Parathyroid adenoma (tissue), 2 donors: ENCODE measurements around the gene RPL32.

Experiments
- H2AFZ ChIP-seq: fragments of 300-600 bp; sonication (generic); one replicate; pipeline ENCODE4 v1.7.0; 2017; ENCODE audit warnings: antibody characterized with exemption, mild to moderate bottlenecking
- H3K27ac ChIP-seq: fragments of 300-600 bp; sonication (generic); one replicate; pipeline ENCODE4 v1.7.0; 2017
- H3K27me3 ChIP-seq: fragments of 300-600 bp; sonication (generic); one replicate; pipeline ENCODE4 v1.7.0; 2017; ENCODE audit warnings: low read length; ENCODE audit not compliant: control insufficient read depth, insufficient read depth
- H3K36me3 ChIP-seq: fragments of 300-600 bp; sonication (generic); one replicate; pipeline ENCODE4 v1.7.0; 2017; ENCODE audit warnings: low read length; ENCODE audit not compliant: control insufficient read depth, insufficient read depth
- H3K4me1 ChIP-seq: fragments of 300-600 bp; sonication (generic); one replicate; pipeline ENCODE4 v1.7.0; 2017; ENCODE audit warnings: control low read depth
- H3K4me2 ChIP-seq: fragments of 300-600 bp; sonication (generic); one replicate; pipeline ENCODE4 v1.7.0; 2017; ENCODE audit warnings: low read length
- H3K4me3 ChIP-seq: fragments of 300-600 bp; sonication (generic); one replicate; pipeline ENCODE4 v1.7.0; 2017; ENCODE audit warnings: low read depth, low read length
- H3K79me2 ChIP-seq: fragments of 300-600 bp; sonication (generic); one replicate; pipeline ENCODE4 v1.7.0; 2017; ENCODE audit warnings: control low read depth
- H3K9ac ChIP-seq: fragments of 300-600 bp; sonication (generic); one replicate; pipeline ENCODE4 v1.7.0; 2017; ENCODE audit warnings: mild to moderate bottlenecking
- H3K9me3 ChIP-seq: fragments of 300-600 bp; sonication (generic); one replicate; pipeline ENCODE4 v1.7.0; 2017; ENCODE audit warnings: low read length; ENCODE audit not compliant: control insufficient read depth
- TF ChIP-seq, protein P1 (sequence below): fragments of 300-600 bp; sonication (generic); IDR thresholded peaks from one replicate; pipeline ENCODE4 v1.7.0; 2017; ENCODE audit warnings: antibody characterized with exemption, mild to moderate bottlenecking
- donor health status: primary hyperparathyroidism.

Gene RPL32

DNA sequence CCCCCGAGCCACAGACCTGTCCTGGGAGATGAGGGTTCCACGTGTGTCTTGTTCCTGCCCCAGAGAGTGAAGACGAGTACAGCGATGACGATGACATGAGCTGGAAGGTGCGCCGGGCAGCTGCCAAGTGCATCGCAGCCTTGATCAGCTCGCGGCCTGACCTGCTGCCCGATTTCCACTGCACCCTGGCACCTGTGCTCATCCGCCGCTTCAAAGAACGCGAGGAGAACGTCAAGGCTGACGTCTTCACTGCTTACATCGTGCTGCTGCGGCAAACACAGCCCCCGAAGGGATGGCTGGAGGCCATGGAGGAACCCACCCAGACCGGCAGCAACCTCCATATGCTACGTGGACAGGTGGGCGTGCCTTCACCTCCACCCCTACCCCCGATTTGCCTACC lies 26.3 kb downstream of the RPL32 start:
- H3K79me2 ChIP-seq: no peaks in the 10 kb centered on the region
- H3K9me3 ChIP-seq: no peaks in the 10 kb centered on the region
- H3K27ac ChIP-seq: no peak overlapping the region
- TF ChIP-seq, protein P1, sequence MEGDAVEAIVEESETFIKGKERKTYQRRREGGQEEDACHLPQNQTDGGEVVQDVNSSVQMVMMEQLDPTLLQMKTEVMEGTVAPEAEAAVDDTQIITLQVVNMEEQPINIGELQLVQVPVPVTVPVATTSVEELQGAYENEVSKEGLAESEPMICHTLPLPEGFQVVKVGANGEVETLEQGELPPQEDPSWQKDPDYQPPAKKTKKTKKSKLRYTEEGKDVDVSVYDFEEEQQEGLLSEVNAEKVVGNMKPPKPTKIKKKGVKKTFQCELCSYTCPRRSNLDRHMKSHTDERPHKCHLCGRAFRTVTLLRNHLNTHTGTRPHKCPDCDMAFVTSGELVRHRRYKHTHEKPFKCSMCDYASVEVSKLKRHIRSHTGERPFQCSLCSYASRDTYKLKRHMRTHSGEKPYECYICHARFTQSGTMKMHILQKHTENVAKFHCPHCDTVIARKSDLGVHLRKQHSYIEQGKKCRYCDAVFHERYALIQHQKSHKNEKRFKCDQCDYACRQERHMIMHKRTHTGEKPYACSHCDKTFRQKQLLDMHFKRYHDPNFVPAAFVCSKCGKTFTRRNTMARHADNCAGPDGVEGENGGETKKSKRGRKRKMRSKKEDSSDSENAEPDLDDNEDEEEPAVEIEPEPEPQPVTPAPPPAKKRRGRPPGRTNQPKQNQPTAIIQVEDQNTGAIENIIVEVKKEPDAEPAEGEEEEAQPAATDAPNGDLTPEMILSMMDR: no peak
- H3K4me2 ChIP-seq: no peak overlapping the region
- no peak overlapping the region for H3K4me3 ChIP-seq
- H3K4me1 ChIP-seq: no peaks in the 10 kb centered on the region
- no peaks in the 10 kb centered on the region for H3K27me3 ChIP-seq
- no peaks in the 10 kb centered on the region for H3K36me3 ChIP-seq
- no peak overlapping the region for H2AFZ ChIP-seq
- no peak overlapping the region for H3K9ac ChIP-seq

DNA sequence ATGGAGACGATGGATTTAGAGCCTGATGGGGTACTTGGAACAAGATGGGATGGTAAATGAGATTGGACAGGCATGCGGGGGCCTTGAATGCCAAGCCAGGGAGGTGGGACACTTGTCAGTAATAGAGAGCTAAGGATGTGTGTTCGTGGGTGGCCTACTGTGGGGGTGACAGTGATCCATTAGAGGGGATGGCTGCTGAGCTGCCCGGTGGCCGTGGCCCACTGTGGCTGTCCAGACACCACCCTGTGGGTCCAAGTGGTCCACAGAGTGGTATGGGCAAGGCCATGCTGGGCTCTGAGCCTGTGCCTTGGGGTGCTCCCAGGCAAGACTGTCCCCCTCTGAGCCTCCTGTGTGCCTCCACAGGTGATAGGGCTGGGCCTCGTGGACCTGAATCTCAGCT lies 27.4 kb downstream of the RPL32 start:
- no peak overlapping the region for H3K27ac ChIP-seq
- H3K9ac ChIP-seq: no peak overlapping the region
- H3K36me3 ChIP-seq: no peaks in the 10 kb centered on the region
- TF ChIP-seq, protein P1: no peak
- no peaks in the 10 kb centered on the region for H3K27me3 ChIP-seq
- H3K4me3 ChIP-seq: no peak overlapping the region
- no peak overlapping the region for H3K4me2 ChIP-seq
- no peak overlapping the region for H2AFZ ChIP-seq
- no peaks in the 10 kb centered on the region for H3K4me1 ChIP-seq
- no peaks in the 10 kb centered on the region for H3K79me2 ChIP-seq
- H3K9me3 ChIP-seq: no peaks in the 10 kb centered on the region

DNA sequence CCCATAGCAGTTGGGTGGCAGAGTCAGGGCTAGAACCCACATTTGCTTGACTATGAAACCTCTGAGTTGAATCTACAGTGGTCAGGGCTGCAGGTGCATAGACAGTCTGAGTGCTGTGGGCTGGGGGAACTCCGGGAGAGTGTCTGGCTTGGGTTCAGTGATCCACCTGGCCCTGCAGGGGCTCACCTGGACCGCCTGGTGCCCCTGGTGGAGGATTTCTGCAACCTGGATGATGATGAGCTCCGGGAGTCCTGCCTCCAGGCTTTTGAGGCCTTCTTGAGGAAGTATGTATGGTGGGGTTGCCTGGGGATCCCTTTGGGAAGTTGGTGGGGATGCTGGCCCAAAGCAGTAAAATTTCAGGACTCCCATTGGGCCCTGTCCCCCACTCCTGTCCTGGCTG lies 28.6 kb downstream of the RPL32 start:
- no peak overlapping the region for H3K4me2 ChIP-seq
- no peaks in the 10 kb centered on the region for H3K27me3 ChIP-seq
- no peaks in the 10 kb centered on the region for H3K4me1 ChIP-seq
- H3K36me3 ChIP-seq: no peaks in the 10 kb centered on the region
- no peak overlapping the region for H2AFZ ChIP-seq
- no peaks in the 10 kb centered on the region for H3K9me3 ChIP-seq
- no peak overlapping the region for H3K9ac ChIP-seq
- no peak overlapping the region for H3K27ac ChIP-seq
- no peak overlapping the region for H3K4me3 ChIP-seq
- no peaks in the 10 kb centered on the region for H3K79me2 ChIP-seq
- TF ChIP-seq, protein P1: no peak

DNA sequence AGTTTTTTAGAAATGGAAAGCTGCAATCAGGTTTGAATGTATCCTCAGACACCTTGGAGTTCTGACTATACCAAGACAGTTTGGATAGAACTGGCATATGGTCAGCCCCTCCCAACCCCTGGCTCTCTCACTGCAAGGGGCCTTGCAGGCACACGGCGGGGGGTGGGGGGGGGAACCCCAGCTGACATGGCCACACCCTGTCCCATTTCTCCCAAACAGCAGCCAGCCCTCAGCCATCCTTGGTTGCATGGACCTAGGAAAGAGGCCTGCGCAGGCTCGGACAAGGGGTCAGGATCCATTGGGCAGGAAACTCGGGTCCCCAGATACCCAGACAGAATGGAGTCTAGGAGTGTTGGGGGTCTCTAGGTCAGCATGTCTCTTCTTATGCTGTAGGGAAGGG lies 30.4 kb downstream of the RPL32 start:
- Histone ChIP-seq H3K4me3 (no peak overlapping the region), H3K79me2 (no peaks in the 10 kb centered on the region), H3K4me2 (no peak overlapping the region), H3K36me3 (no peaks in the 10 kb centered on the region), H3K9ac (no peak overlapping the region), H3K4me1 (no peaks in the 10 kb centered on the region), H2AFZ (peak overlapping the region; percentile 76), H3K27ac (peak overlapping the region; percentile 53), H3K27me3 (no peaks in the 10 kb centered on the region), H3K9me3 (no peaks in the 10 kb centered on the region)
- TF ChIP-seq, protein P1: no peak

DNA sequence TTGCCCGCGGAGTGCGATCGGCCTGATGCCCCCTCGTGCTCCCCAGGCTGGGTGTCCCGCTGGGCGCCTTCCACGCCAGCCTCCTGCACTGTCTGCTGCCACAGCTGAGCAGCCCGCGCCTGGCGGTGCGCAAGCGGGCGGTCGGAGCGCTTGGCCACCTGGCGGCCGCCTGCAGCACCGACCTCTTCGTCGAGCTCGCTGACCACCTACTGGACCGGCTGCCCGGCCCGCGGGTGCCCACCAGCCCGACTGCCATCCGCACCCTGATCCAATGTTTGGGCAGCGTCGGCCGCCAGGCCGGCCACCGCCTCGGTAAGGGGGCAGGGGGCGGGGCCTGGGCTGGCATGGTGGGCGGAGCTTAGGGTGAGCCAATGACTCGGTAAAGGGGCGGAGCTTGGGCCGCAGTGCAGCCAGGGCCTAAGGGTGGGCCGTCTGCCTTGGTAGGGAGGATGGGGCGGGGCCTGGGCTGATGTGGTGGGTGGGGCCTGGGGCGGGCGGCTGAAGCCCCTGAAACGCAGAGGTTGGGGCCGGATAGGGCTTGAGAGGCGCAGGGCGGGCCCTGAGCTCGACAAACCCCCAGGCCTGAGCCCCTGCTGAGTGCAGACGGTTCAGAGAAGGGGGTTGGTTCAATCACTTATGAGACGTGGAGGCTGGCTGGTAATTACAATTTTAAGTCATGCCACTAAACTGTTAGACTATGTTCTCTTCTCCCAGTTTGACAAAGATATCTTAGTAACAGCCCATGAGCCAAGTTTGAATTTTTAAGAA lies 31.2 kb downstream of the RPL32 start:
- Histone ChIP-seq H3K9me3 (no peaks in the 10 kb centered on the region), H3K27me3 (no peaks in the 10 kb centered on the region), H3K4me2 (peak overlapping the region; percentile 56), H3K4me1 (no peaks in the 10 kb centered on the region), H2AFZ (peak overlapping the region; percentile 76), H3K9ac (no peak overlapping the region), H3K79me2 (no peaks in the 10 kb centered on the region), H3K4me3 (peak overlapping the region; percentile 41), H3K36me3 (no peaks in the 10 kb centered on the region), H3K27ac (peak overlapping the region; percentile 53)
- TF ChIP-seq, protein P1: peak; percentile 95
